Activated CD4-positive, alpha-beta T cell treated with anti-CD3 and anti-CD28 coated beads, Interleukin-2, Interleukin-6, amounts not matched to agents 100 ng/mL and 50 ng/mL, durations not matched to agents 16 hours and 8 hours (primary cell): ENCODE data around the gene RXRA.

Source experiments
- DNase-seq: peaks from one replicate; pipeline ENCODE4 v3.0.0-alpha.2; 2020

RXRA gene

GRCh38 chr9:134456756-134457305 is 130.6 kb downstream of the RXRA start:
- no peak for DNase-seq

DNA sequence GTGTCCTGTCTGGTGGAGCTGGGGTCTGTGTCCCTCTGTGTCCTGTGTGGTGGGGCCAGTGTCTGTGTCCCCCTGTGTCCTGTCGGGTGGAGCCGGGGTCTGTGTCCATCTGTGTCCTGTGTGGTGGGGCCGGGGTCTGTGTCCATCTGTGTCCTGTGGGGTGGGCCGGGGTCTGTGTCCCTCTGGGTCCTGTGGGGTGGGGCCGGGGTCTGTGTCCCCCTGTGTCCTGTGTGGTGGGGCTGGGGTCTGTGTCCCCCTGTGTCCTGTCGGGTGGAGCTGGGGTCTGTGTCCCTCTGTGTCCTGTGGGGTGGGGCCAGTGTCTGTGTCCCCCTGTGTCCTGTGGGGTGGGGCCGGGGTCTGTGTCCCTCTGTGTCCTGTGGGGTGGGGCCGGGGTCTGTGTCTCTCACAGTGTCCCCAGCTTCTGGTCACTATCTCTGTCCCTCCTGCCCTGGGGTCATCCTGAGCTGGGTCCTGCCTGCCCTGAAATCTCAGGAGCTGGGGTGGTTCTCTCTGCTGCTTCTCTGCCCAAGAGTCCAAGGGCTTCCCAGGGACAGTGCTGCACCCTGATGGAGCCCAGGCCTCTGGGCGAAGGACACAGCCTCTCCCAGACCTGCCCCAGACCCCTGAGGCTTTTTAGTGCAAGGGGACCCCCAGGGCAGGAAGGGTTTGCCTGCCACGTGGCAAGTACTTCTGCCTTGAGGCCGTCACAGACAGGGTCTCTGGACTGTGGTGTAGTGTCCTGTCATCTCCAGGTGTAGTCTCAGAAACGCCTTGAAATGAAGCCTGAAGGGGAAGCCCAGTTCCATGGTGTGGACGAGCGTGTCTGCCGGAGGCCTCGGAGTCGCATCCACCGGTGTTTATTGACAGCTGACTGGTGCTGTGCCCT is 131.3 kb downstream of the RXRA start:
- no peak for DNase-seq

GRCh38 chr9:134458207-134459108 is 132.2 kb downstream of the RXRA start:
- DNase-seq = no peak

DNA sequence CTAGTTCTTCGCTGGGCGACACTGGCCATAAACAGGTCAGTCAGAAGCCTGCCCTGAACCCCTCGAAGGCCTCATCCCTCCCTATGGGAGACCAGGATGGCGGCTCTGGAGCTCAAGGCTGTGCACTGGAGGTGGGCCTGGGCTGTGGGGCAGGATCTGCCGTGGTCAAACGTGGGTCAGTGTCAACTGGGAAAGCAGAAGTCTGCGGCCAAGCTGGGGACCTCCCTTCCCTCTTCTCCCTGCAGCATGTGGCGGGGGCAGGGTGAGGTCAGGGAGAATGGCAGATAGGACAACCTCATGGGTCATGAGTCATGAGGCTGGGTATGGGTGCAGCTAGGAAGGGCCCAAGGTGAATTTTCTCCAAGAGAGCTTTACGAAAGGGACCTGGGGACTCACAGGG is 132.9 kb downstream of the RXRA start:
- no peak for DNase-seq

GRCh38 chr9:134459573-134459972 is 133.3 kb downstream of the RXRA start:
- DNase-seq = no peak

DNA sequence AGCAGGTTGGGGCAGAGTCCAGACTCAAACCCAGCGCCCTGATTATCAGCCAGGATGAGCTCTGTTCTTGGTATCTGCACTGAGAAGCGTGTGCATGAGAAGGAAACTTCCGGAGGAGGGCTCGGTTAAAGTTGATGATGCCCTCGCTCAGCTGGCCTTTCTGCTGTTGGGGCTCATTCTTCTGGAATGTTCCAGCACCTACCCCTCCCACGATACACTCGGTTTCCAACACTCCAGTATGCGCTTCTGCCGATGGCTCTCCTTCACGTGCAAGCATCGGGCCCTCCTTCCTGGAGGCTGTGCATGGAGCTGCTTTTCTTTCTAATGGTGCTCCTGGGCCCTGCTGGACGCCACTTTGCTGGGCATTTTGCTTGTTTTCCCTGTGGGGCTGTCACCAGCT is 134.0 kb downstream of the RXRA start:
- no peak for DNase-seq

DNA sequence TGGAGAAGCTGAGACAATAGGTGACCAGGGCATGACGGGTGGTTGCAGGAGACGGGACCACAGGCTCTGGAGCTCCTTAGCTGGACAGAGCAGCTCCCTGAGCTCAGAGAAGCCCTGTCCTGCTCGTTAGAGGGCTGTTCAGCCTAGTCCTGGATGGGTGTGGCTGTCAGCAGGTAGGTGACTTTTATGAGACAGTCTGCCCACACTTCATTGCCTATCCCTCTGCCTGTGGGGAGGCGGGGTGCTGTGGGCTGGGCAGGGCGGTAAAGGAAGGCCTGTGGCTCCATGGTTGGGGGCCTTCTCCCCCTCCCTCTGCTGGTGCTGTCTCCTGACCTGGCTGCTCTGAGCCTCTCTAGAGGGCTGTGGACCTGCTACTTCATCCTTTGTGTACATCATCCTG is 134.6 kb downstream of the RXRA start:
- DNase-seq = no peak

DNA sequence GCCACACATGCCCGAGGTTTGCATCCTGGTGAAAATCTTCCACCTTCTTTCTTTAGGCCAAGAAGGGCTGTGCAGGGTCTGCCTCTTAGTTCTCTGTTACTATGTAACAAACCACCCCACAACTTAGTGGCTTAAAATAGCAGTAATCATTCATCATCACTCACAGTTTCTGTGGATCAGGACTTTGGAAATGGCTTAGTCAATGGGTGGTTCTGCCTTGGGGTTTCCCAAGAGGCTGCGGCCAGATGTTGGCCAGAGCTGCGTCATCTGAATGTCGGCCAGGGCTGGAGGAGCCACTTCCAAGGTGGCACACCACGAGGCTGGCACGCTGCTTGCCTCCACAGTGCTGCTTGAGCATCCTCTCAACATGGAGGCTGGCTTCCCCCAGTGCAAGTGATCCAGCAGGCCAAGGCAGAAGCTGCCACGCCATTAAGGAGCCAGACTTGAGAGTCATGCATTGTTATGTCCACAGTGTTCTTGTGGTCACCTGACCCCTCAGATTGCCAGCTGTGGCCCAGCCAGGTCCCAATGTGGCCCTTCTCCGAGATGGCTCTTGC is 135.2 kb downstream of the RXRA start:
- no peak for DNase-seq

- no peak for DNase-seq
Measured at GRCh38 chr9:134462318-134462717, 136.1 kb downstream of the RXRA start.

GRCh38 chr9:134463280-134463679 is 137.0 kb downstream of the RXRA start:
- no peak for DNase-seq

- no peak for DNase-seq
Measured at GRCh38 chr9:134466869-134467616, 140.8 kb downstream of the RXRA start.

DNA sequence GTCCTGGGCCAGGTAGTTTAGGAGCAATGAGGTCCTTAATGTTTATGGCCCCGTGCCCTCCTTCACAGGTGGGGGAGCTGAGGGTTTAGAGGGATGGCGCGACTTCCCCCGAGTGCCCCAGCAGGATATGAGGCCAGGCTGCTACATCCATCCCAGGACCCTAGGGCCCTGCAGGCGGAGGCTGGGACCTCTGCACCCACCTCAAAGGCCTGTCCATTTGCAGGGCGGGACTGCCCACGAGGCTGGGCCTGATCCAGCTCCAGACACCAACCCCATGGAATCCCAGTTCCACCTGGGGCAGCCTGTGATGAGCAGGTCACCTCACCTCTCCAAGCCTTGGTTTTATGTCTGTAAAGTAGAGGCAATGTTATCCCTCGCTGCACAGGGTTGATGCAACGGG is 142.1 kb downstream of the RXRA start:
- no peak for DNase-seq

DNA sequence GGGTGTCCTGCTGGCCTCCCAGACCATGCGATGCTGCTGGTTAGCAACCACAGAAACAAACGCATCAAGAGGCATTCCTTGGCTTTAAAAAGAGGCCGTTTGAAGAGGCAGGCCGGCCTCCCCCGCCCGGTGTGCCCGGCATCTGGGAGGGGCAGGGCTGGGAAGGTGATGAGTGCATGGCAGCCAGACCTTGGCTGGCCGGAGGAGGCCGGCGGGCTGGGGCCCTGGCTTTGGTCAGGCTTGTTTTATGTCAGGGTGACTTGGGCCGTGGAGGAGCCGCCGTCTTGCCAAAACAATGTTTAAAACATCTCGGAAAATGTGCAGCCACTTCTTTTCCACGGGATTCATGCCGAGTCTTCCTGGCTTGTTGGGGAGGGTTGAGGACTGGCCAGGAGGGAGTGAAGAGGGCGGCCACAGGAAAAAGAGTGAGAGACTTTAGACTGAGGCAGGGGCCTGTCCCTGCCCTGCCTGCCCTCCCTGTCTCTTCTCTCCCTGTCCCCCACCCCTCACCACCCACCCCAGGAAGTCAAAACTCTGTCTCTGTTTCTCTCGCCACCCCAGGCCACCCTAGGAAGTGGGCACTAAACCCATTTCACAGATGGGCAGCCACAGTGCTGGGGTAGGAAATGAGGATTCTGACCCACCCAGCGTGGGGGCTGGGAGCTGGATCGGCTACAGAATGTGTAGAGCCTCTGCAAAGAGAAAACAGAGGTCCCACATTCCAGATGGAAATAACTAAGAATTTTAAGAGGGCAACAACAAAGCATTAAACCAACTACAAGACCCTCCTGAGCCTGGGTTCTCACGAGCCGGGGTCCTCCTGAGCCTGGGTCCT is 143.0 kb downstream of the RXRA start:
- no peak for DNase-seq

DNA sequence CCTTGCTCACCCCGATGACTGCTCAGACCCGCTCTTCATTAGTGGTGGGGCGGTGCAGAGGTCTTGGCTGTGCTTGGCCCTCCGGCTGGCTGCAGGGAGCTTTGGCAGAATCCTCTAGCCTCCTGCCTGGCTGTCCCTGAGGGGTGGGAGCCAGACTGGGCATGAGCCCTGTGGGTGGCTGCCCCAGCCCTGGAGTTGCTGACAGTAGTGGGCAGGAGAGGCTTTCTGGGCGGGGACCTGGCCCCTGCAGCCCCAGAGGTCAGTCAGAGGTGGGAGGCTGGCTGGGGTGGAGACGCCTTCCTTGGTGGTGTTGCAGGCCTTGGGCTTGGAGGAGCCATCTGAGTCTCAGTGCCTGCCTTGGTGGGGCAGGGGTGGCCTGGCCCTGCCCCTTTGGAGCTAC is 146.0 kb downstream of the RXRA start:
- DNase-seq = no peak

GRCh38 chr9:134473141-134474054 is 147.1 kb downstream of the RXRA start:
- DNase-seq = no peak

- no peak for DNase-seq
Measured at GRCh38 chr9:134474055-134474370, 147.8 kb downstream of the RXRA start.

DNA sequence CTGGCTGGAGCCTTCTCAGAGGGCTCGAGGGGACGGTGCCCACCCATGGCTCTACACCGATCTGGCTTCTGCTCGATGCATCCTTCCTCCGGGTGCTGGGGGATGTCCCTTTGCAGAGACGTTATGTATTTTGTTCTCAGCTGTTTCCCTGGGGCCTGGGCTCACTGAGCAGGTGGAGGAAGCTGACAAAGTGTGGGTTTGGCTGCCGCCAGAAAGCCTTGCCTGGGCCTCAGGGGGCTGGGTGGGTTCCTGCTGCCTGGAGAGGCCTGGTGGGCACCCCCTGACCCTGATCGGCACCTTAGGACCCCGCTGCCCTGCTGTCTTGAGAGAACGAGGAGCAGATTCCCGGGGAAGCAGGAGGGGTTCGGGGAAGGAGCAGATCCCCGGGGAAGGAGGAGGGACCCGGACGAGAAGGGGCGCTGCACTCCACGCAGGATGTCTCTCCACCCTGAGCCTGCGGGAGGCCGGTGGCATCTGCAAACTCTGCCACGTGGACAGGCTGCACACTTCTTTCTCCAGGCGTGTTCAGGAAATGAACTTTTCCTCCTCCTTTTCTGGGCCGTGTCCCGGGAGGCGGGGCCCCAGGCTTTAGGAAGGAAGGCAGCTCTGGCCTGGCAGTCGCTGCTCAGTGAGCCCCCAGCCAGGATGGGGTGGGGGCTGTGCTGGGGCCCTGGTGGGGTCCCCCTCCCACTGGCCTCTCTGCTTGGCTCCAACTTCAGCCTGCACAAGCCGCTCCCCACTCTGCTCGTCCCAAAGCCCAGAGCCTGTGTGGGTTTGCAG is 148.9 kb downstream of the RXRA start:
- DNase-seq = no peak

DNA sequence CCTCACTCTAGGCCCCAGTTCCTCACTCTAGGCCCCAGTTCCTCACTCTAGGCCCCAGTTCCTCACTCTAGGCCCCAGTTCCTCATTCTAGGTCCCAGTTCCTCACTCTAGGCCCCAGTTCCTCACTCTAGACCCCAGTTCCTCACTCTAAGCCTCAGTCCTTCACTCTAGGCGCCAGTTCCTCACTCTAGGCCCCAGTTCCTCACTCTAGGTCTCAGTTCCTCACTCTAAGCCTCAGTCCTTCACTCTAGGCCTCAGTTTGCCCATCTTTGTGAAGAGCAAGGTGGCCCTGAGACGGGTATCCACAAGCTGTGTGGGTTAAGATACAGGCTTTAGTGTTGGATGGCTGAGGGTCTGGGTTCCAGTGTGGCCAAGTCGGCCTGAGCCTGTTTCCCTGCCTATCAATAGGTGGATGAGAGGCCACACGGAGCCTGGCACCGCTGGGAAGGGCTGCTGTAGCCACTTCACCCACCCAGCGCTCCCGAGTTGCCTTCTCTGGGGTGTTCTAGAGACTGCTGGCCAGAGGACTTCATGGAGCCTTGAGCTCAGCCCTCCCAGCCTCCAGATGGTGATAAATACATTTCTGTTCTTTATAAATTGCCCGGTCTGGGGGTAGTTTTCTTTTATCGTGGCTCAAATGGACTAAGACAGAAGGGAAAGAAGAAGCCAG is 150.2 kb downstream of the RXRA start:
- DNase-seq = no peak

- no peak for DNase-seq
Measured at GRCh38 chr9:134476942-134477335, 150.7 kb downstream of the RXRA start.
